Measurements from ENCODE around the gene RREB1. TPM values are rescaled to one million over a fixed set of nuclear protein-coding genes. Genes with fewer than 3 reads are reported as not detected.

The RREB1 gene
- total RNA-seq, 2 experiments from 2014 or later: 17.4 to 18.5 TPM

DNA sequence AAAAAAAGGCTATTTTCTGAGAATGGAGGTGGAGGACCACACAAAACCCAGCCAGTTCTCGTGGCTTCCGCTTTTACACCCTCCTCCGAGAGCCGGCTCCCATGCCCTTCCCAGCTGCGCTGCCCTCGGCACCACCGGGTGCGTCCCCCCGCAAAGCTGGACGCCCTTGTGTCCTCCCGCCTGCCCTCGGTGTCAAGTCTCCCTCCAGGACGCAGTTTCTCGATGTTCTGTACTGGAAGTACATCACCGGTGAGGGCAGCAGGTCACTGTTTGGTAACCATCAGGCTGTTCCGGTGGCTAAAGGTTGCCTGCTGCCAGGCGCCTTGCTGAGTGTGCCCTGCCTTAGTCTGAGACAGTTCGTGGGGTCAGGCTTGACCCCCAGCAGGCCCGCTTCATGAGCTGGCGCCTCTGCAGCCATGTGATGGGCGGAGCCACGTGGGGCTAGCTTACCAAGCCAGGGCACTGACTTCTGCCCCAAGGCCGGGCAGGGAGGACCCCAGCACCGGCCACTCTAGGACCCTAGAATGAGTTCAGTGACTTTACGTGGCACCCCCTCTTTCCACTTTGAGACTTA, 34.6 kb downstream of the RREB1 start:
- no peaks in the 10 kb centered on the region for H3K27me3 Mint-ChIP-seq
- H3K4me3 Mint-ChIP-seq: no peak overlapping the region
- H3K27ac Mint-ChIP-seq: no peak overlapping the region
- no peaks in the 10 kb centered on the region for H3K9me3 Mint-ChIP-seq
- peaks cover 75% of the 10 kb centered on the region for H3K4me1 Mint-ChIP-seq
- H3K36me3 Mint-ChIP-seq: peaks cover 4% of the 10 kb centered on the region
- DNase-seq: no peak

GRCh38 chr6:7142918-7143475, 35.2 kb downstream of the RREB1 start:
- Mint-ChIP-seq H3K27me3 (no peaks in the 10 kb centered on the region), H3K27ac (no peak overlapping the region), H3K36me3 (peaks cover 8% of the 10 kb centered on the region), H3K4me1 (peaks cover 75% of the 10 kb centered on the region), H3K9me3 (no peaks in the 10 kb centered on the region), H3K4me3 (peak overlapping the region; percentile 22)
- no peak for DNase-seq

- no peak overlapping the region for H3K4me3 Mint-ChIP-seq
- peaks cover 8% of the 10 kb centered on the region for H3K36me3 Mint-ChIP-seq
- H3K9me3 Mint-ChIP-seq: no peaks in the 10 kb centered on the region
- no peak for DNase-seq
- peaks cover 75% of the 10 kb centered on the region for H3K4me1 Mint-ChIP-seq
- no peak overlapping the region for H3K27ac Mint-ChIP-seq
- H3K27me3 Mint-ChIP-seq: no peaks in the 10 kb centered on the region
Measured at GRCh38 chr6:7143476-7143974, 35.8 kb downstream of the RREB1 start.

DNA sequence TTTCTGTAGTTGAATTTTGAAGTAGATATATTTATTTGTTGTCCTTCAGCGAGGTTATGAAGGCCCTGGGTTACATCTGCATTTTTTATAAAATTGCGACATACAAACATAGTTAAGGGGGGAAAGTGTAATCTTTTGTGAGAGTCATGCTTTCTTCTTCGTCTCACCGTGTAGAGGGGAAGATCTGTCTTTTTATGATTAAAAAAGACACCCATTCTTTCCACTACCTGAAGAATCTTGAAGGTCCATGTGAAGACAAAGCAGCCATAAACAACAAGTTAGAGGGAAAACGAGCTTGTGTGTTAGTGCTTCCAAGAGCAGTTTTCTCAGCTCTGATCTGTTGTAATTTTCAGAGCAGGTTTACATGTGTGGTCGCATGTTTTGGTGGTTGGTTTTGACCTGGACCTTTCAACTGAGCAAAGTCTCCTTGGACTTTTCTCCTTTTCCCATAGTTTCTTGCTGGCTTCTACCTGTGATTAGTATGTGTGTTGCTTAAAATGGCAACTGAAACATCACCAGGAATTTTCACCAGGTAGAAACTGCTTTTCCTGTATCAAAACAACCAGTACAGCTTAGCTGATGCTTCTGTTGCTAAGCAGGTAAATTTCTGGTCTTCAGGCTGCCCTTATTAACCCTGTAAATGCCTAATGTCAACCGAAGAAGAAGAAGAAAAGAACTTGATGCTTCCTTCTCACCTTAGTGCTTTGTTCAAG, 37.3 kb downstream of the RREB1 start:
- H3K27me3 Mint-ChIP-seq: no peaks in the 10 kb centered on the region
- DNase-seq: no peak
- H3K9me3 Mint-ChIP-seq: no peaks in the 10 kb centered on the region
- peaks cover 68% of the 10 kb centered on the region for H3K4me1 Mint-ChIP-seq
- H3K4me3 Mint-ChIP-seq: no peak overlapping the region
- H3K27ac Mint-ChIP-seq: peak overlapping the region; percentile 82
- peaks cover 8% of the 10 kb centered on the region for H3K36me3 Mint-ChIP-seq

- peaks cover 68% of the 10 kb centered on the region for H3K4me1 Mint-ChIP-seq
- H3K27me3 Mint-ChIP-seq: no peaks in the 10 kb centered on the region
- no peak for DNase-seq
- no peaks in the 10 kb centered on the region for H3K9me3 Mint-ChIP-seq
- peak overlapping the region; percentile 67 for H3K4me3 Mint-ChIP-seq
- peaks cover 8% of the 10 kb centered on the region for H3K36me3 Mint-ChIP-seq
- H3K27ac Mint-ChIP-seq: peak overlapping the region; percentile 82
Measured at GRCh38 chr6:7145585-7145884, 37.8 kb downstream of the RREB1 start.

GRCh38 chr6:7145885-7146828, 38.4 kb downstream of the RREB1 start:
- H3K27me3 Mint-ChIP-seq: no peaks in the 10 kb centered on the region
- peak overlapping the region; percentile 67 for H3K4me3 Mint-ChIP-seq
- DNase-seq: no peak
- H3K9me3 Mint-ChIP-seq: no peaks in the 10 kb centered on the region
- H3K27ac Mint-ChIP-seq: peak overlapping the region; percentile 82
- H3K4me1 Mint-ChIP-seq: peaks cover 71% of the 10 kb centered on the region
- peaks cover 8% of the 10 kb centered on the region for H3K36me3 Mint-ChIP-seq

- DNase-seq: no peak
- Mint-ChIP-seq H3K4me1 (peaks cover 75% of the 10 kb centered on the region), H3K36me3 (peaks cover 8% of the 10 kb centered on the region), H3K4me3 (peak overlapping the region; percentile 67), H3K9me3 (no peaks in the 10 kb centered on the region), H3K27ac (peak overlapping the region; percentile 82), H3K27me3 (no peaks in the 10 kb centered on the region)
Measured at GRCh38 chr6:7147051-7147671, 39.4 kb downstream of the RREB1 start.

DNA sequence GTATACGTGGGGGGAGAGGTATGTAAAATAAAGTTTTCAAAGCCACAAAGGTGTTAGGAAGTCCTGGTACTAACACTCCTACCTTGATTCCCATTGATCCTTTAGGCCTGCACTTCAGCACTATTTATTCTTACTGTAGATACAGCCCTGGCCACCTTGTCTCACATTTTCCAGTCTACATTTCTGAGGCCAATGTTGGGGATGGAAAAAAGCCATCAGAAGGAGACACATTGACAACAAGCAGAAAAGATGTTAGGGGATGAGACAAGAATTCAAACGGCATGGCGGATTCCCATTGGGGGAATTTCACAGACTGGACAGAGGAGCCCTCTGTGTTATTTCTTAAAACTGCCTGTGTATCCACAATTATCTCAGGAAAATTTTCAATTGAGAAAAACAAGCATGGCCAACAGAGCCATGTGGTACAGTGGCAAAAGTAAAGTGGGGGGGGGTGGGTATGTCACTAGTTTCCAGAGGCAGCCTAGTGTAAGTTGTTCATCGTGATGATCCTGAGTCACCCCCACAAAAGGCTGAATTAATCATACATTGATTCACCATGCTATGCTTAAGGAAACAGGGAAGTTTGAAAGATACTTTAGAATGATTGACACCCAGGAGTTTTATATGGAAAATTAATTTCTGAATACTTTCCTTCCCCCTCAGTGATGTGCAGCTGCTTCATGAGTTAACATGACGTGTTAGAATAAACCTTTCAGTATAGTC, 40.5 kb downstream of the RREB1 start:
- no peaks in the 10 kb centered on the region for H3K27me3 Mint-ChIP-seq
- H3K4me3 Mint-ChIP-seq: no peak overlapping the region
- peaks cover 74% of the 10 kb centered on the region for H3K4me1 Mint-ChIP-seq
- peaks cover 8% of the 10 kb centered on the region for H3K36me3 Mint-ChIP-seq
- DNase-seq: no peak
- peak overlapping the region; percentile 82 for H3K27ac Mint-ChIP-seq
- H3K9me3 Mint-ChIP-seq: no peaks in the 10 kb centered on the region

DNA sequence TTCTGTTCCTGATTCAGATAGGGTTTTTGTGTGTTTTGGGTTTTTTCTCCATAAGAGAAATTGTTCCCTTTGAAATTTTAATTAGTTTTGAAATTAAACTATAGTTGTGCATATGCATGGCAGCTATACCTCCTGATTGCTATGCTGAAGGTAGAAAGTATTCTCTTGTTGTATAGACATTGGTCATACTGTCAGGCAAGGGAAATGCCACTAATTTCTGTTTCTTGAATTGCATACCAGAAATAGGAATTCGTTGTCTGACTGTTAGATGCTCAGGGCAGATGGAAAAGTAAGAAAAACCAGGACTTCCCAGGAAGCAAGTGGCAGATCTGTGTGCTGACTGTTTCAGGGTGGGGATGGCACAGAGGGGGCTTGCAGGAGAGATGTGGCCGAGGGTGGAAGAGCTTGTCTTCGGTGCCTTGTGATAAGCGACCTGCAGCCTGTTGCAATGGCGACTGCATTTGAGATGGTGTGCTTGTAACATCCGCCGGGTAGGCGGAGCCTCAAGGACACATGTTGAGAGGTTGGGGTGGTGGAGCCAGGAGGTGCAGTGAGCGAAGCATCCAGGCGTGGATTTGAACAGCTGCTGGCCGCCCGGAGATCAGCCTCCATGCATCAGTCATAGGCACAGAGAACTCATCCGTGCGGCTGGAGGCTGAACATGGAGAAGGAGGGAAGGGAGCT, 42.8 kb downstream of the RREB1 start:
- Mint-ChIP-seq H3K4me1 (peaks cover 80% of the 10 kb centered on the region), H3K36me3 (peaks cover 13% of the 10 kb centered on the region), H3K27ac (no peak overlapping the region), H3K4me3 (no peak overlapping the region), H3K9me3 (no peaks in the 10 kb centered on the region), H3K27me3 (no peaks in the 10 kb centered on the region)
- no peak for DNase-seq

- Mint-ChIP-seq H3K36me3 (peaks cover 13% of the 10 kb centered on the region), H3K4me1 (peaks cover 80% of the 10 kb centered on the region), H3K27ac (no peak overlapping the region), H3K9me3 (no peaks in the 10 kb centered on the region), H3K4me3 (no peak overlapping the region), H3K27me3 (no peaks in the 10 kb centered on the region)
- no peak for DNase-seq
Measured at GRCh38 chr6:7151381-7151780, 43.6 kb downstream of the RREB1 start.

- Mint-ChIP-seq H3K27ac (no peak overlapping the region), H3K36me3 (peaks cover 10% of the 10 kb centered on the region), H3K4me3 (no peak overlapping the region), H3K27me3 (no peaks in the 10 kb centered on the region), H3K4me1 (peaks cover 73% of the 10 kb centered on the region), H3K9me3 (no peaks in the 10 kb centered on the region)
- no peak for DNase-seq
Measured at GRCh38 chr6:7152462-7152861, 44.7 kb downstream of the RREB1 start.

- Mint-ChIP-seq H3K4me1 (peaks cover 69% of the 10 kb centered on the region), H3K36me3 (peaks cover 11% of the 10 kb centered on the region), H3K4me3 (no peak overlapping the region), H3K27me3 (no peaks in the 10 kb centered on the region), H3K9me3 (no peaks in the 10 kb centered on the region), H3K27ac (peak overlapping the region; percentile 86)
- no peak for DNase-seq
Measured at GRCh38 chr6:7153789-7154188, 46.0 kb downstream of the RREB1 start.

DNA sequence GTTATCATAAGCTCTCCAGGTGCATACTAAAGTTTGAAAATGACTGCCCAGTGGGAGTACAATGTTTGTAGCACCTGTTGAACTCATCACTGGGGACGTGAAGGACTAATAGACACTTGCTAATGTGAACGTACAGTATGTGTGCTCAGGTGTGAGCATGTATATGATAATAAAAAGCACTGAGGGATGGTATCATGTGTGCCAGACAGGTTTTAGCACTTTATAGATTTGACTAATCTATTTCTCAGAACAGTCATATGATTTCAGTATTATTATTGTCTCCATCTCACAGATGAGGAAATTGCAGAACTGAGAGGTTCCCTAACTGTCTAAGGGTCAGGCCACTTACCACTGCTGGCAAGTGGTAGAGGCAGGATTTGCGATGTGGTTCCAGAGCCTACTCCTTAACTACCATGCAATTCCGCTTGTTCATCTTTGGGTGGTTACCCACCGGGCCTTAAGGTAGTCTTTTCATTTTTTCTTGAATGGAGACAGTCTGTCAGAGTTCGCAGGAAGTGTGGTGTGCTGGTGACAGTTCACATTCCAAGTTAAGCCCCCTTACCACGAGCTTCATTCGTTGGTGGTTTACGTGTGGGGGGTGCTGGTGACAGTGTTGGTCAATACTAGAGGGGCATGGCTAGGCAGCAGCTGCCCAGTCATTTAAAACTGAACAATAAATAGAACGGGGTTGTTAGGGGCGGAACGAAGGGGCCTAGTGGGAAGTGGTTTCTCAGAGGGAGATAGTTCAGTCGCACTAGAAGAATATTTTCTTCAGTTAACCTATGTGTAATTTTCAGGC, 46.8 kb downstream of the RREB1 start:
- Mint-ChIP-seq H3K36me3 (peaks cover 11% of the 10 kb centered on the region), H3K9me3 (no peaks in the 10 kb centered on the region), H3K4me1 (peaks cover 72% of the 10 kb centered on the region), H3K27ac (peak overlapping the region; percentile 86), H3K27me3 (no peaks in the 10 kb centered on the region), H3K4me3 (peak overlapping the region; percentile 42)
- DNase-seq: no peak

All from activated naive CD8-positive, alpha-beta T cell treated with anti-CD3 and anti-CD28 coated beads for 36 hours (primary cell).